Measurements from ENCODE around the gene TRPM8.

DNA sequence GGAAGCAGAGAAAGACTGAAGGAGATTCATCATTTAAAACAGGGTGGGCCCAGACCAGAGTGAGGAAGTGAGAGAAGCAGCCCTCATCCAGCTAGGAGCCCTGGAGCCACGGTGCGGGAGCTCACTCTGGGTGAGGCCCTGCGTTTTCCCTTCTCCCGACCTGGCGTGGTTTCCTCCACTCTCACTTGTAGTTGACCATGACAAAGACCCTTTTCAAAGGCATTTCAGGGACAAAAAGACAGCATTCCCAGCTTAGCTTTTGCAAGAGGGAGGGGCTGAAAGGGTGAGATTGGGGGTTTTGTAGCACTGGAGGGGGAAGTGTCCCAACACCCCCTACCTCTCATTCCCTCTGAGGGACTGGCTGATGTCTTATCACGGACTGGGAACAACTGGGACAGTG lies 56.6 kb downstream of the TRPM8 start:
- TF ChIP-seq POLR2AphosphoS5 (IDR thresholded peaks at IDR 0.05) (no peak), EP300 (IDR thresholded peaks at IDR 0.05) (no peak), POLR2A (IDR thresholded peaks at IDR 0.05) (no peak)
- TF ChIP-seq, protein P1, sequence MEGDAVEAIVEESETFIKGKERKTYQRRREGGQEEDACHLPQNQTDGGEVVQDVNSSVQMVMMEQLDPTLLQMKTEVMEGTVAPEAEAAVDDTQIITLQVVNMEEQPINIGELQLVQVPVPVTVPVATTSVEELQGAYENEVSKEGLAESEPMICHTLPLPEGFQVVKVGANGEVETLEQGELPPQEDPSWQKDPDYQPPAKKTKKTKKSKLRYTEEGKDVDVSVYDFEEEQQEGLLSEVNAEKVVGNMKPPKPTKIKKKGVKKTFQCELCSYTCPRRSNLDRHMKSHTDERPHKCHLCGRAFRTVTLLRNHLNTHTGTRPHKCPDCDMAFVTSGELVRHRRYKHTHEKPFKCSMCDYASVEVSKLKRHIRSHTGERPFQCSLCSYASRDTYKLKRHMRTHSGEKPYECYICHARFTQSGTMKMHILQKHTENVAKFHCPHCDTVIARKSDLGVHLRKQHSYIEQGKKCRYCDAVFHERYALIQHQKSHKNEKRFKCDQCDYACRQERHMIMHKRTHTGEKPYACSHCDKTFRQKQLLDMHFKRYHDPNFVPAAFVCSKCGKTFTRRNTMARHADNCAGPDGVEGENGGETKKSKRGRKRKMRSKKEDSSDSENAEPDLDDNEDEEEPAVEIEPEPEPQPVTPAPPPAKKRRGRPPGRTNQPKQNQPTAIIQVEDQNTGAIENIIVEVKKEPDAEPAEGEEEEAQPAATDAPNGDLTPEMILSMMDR (IDR thresholded peaks at IDR 0.05) = no peak

Data from sigmoid colon (tissue), 4 donors.